Measurements from ENCODE around the gene DHRS3. TPM values are rescaled to one million over a fixed set of nuclear protein-coding genes. Genes with fewer than 3 reads are reported as not detected.

DHRS3 gene
- total RNA-seq, 1 donor, result 161 TPM

- H2AFZ ChIP-seq (ENCODE audit: low read length), result no peak overlapping the region
- H3K4me1 ChIP-seq (ENCODE audit: insufficient read depth, low read length), result peaks cover 24% of the 10 kb centered on the region
- H3K36me3 ChIP-seq (ENCODE audit: insufficient read depth, low read length), result no peaks in the 10 kb centered on the region
- H3K79me2 ChIP-seq (ENCODE audit: insufficient read depth, low read length), result no peaks in the 10 kb centered on the region
- no peak overlapping the region for H3K4me3 ChIP-seq (ENCODE audit: insufficient read depth, low read length)
- DNase-seq (ENCODE audit: insufficient read length, low spot score, missing footprints), result peak; percentile 91
- H3K4me2 ChIP-seq (ENCODE audit: insufficient read depth, low read length), result peak overlapping the region; percentile 11
- H4K20me1 ChIP-seq (ENCODE audit: insufficient read depth, low read length), result no peaks in the 10 kb centered on the region
- no peaks in the 10 kb centered on the region for H3K9me3 ChIP-seq (ENCODE audit: low read depth, low read length)
- TF ChIP-seq CTCF (IDR thresholded peaks at IDR 0.05; ENCODE audit: extremely low read depth, low read depth, low read length), result no peak
- H3K27ac ChIP-seq (ENCODE audit: low read depth, low read length), result peak overlapping the region; percentile 79
- no peaks in the 10 kb centered on the region for H3K27me3 ChIP-seq (ENCODE audit: insufficient read depth, low read length)
These were observed 76.5 kb downstream of the DHRS3 start for GRCh38 chr1:12541274-12542137.

GRCh38 chr1:12540580-12541273, 77.3 kb downstream of the DHRS3 start:
- Histone ChIP-seq H3K4me2 (ENCODE audit: insufficient read depth, low read length) (peak overlapping the region; percentile 25), H3K4me3 (ENCODE audit: insufficient read depth, low read length) (no peak overlapping the region), H3K4me1 (ENCODE audit: insufficient read depth, low read length) (peaks cover 24% of the 10 kb centered on the region), H3K79me2 (ENCODE audit: insufficient read depth, low read length) (no peaks in the 10 kb centered on the region), H3K27me3 (ENCODE audit: insufficient read depth, low read length) (no peaks in the 10 kb centered on the region), H3K27ac (ENCODE audit: low read depth, low read length) (peak overlapping the region; percentile 79), H3K9me3 (ENCODE audit: low read depth, low read length) (no peaks in the 10 kb centered on the region), H4K20me1 (ENCODE audit: insufficient read depth, low read length) (no peaks in the 10 kb centered on the region), H3K36me3 (ENCODE audit: insufficient read depth, low read length) (no peaks in the 10 kb centered on the region), H2AFZ (ENCODE audit: low read length) (no peak overlapping the region)
- no peak for DNase-seq (ENCODE audit: insufficient read length, low spot score, missing footprints)
- TF ChIP-seq CTCF (IDR thresholded peaks at IDR 0.05; ENCODE audit: extremely low read depth, low read depth, low read length), result no peak

GRCh38 chr1:12539705-12540579, 78.1 kb downstream of the DHRS3 start:
- Histone ChIP-seq H3K27me3 (ENCODE audit: insufficient read depth, low read length) (no peaks in the 10 kb centered on the region), H3K4me2 (ENCODE audit: insufficient read depth, low read length) (peak overlapping the region; percentile 25), H3K79me2 (ENCODE audit: insufficient read depth, low read length) (no peaks in the 10 kb centered on the region), H4K20me1 (ENCODE audit: insufficient read depth, low read length) (no peaks in the 10 kb centered on the region), H3K4me1 (ENCODE audit: insufficient read depth, low read length) (peaks cover 24% of the 10 kb centered on the region), H2AFZ (ENCODE audit: low read length) (no peak overlapping the region), H3K4me3 (ENCODE audit: insufficient read depth, low read length) (peak overlapping the region; percentile 18), H3K36me3 (ENCODE audit: insufficient read depth, low read length) (no peaks in the 10 kb centered on the region), H3K27ac (ENCODE audit: low read depth, low read length) (peak overlapping the region; percentile 79), H3K9me3 (ENCODE audit: low read depth, low read length) (no peaks in the 10 kb centered on the region)
- DNase-seq (ENCODE audit: insufficient read length, low spot score, missing footprints), result peak; percentile 94
- TF ChIP-seq CTCF (IDR thresholded peaks at IDR 0.05; ENCODE audit: extremely low read depth, low read depth, low read length), result peak; percentile 22

All from osteoblast (primary cell).